Trophoblast cell (in vitro differentiated cells and primary cell): Measurements from ENCODE around the gene LRRC25. TPM values are rescaled to one million over a fixed set of nuclear protein-coding genes. Genes with fewer than 3 reads are reported as not detected.

Experiments used
- DNase-seq, 2 donors: peaks; one replicate each; pipeline ENCODE4 v3.0.0-alpha.2; 2016
- H2AFZ ChIP-seq: 2 replicates; pipeline ENCODE4 v1.6.1; 2013; ENCODE audit warnings: low read length, moderate library complexity, mild to moderate bottlenecking; ENCODE audit not compliant: insufficient read depth, poor library complexity
- H2AK5ac ChIP-seq: 2 replicates; pipeline ENCODE4 v1.6.1; 2013; ENCODE audit warnings: mild to moderate bottlenecking, low read length
- H2BK120ac ChIP-seq: 2 replicates; pipeline ENCODE4 v1.6.1; 2013; ENCODE audit warnings: low read length, mild to moderate bottlenecking, moderate library complexity; ENCODE audit not compliant: insufficient read depth, poor library complexity
- H2BK12ac ChIP-seq: 2 replicates; pipeline ENCODE4 v1.6.1; 2013; ENCODE audit warnings: mild to moderate bottlenecking, low read length, moderate library complexity
- H2BK5ac ChIP-seq: 2 replicates; pipeline ENCODE4 v1.6.1; 2013; ENCODE audit warnings: low read length, low read depth, moderate library complexity, mild to moderate bottlenecking; ENCODE audit not compliant: poor library complexity
- H3K14ac ChIP-seq: 2 replicates; pipeline ENCODE4 v1.6.1; 2013; ENCODE audit warnings: mild to moderate bottlenecking, low read length
- H3K18ac ChIP-seq: 2 replicates; pipeline ENCODE4 v1.6.1; 2013; ENCODE audit warnings: mild to moderate bottlenecking, low read length
- H3K23ac ChIP-seq: 2 replicates; pipeline ENCODE4 v1.6.1; 2013; ENCODE audit warnings: low read length
- H3K27ac ChIP-seq: 2 replicates; pipeline ENCODE4 v1.5.1; 2013; ENCODE audit warnings: low read depth, mild to moderate bottlenecking, inconsistent platforms, low read length, moderate library complexity
- H3K27me3 ChIP-seq: 2 replicates; pipeline ENCODE4 v1.6.1; 2013; ENCODE audit warnings: inconsistent platforms, mild to moderate bottlenecking, low read length, moderate library complexity; ENCODE audit not compliant: insufficient read depth
- H3K36me3 ChIP-seq, 2 experiments: 1 replicate in 1 of 2; 2 replicates in 1 of 2; pipeline ENCODE4 v1.6.1; 2013; ENCODE audit warnings: low read length in 2 of 2, mild to moderate bottlenecking in 2 of 2, moderate library complexity in 1 of 2; ENCODE audit not compliant: insufficient read depth in 2 of 2, control insufficient read depth in 1 of 2
- H3K4ac ChIP-seq: 2 replicates; pipeline ENCODE4 v1.6.1; 2013; ENCODE audit warnings: low read depth, mild to moderate bottlenecking, low read length, moderate library complexity
- H3K4me1 ChIP-seq, 2 experiments: 1 replicate in 1 of 2; 2 replicates in 1 of 2; pipeline ENCODE4 v1.6.1; 2013; ENCODE audit warnings: low read length in 2 of 2, mild to moderate bottlenecking in 2 of 2, moderate library complexity in 1 of 2; ENCODE audit not compliant: insufficient read depth in 2 of 2, control insufficient read depth in 1 of 2
- H3K4me2 ChIP-seq: 2 replicates; pipeline ENCODE4 v1.6.1; 2013; ENCODE audit warnings: inconsistent platforms, mild to moderate bottlenecking, low read length, moderate library complexity
- H3K4me3 ChIP-seq: 2 replicates; pipeline ENCODE4 v1.5.1; 2013; ENCODE audit warnings: mild to moderate bottlenecking, low read depth, low read length, inconsistent platforms
- H3K79me1 ChIP-seq: one replicate; pipeline ENCODE4 v1.6.1; 2013; ENCODE audit warnings: low read length
- H3K79me2 ChIP-seq: 2 replicates; pipeline ENCODE4 v1.6.1; 2013; ENCODE audit warnings: low read length, mild to moderate bottlenecking; ENCODE audit not compliant: control insufficient read depth, insufficient read depth, poor library complexity
- H3K9ac ChIP-seq: 2 replicates; pipeline ENCODE4 v1.6.1; 2013; ENCODE audit warnings: mild to moderate bottlenecking, low read length
- H3K9me3 ChIP-seq: 2 replicates; pipeline ENCODE4 v1.6.1; 2013; ENCODE audit warnings: low read depth, mild to moderate bottlenecking, control low read depth, inconsistent platforms, low read length; ENCODE audit not compliant: insufficient read depth
- H4K12ac ChIP-seq: 2 replicates; pipeline ENCODE4 v1.6.1; 2013; ENCODE audit warnings: low read depth, mild to moderate bottlenecking, low read length, moderate library complexity
- H4K8ac ChIP-seq: 2 replicates; pipeline ENCODE4 v1.6.1; 2013; ENCODE audit warnings: low read depth, mild to moderate bottlenecking, low read length, moderate library complexity
- H4K91ac ChIP-seq: one replicate; pipeline ENCODE4 v1.6.1; 2013; ENCODE audit warnings: low read depth, mild to moderate bottlenecking, low read length, moderate library complexity
- WGBS: extraction: QIAGEN DNeasy Blood & Tissue Kit; methylation state at CpG from one replicate; pipeline ENCODE4 v1.1.7; 2013; ENCODE audit warnings: missing lambda C conversion rate; ENCODE audit not compliant: insufficient read length, insufficient coverage; ENCODE audit errors: extremely low coverage; 5-methylcytosine and 5-hydroxymethylcytosine counted together
- polyA plus RNA-seq: library from polyadenylated mRNA; stranded (reverse); fragments of 200-250 nt; gene quantifications from 2 replicates; pipeline ENCODE4 v1.2.3, GENCODE V29; 2013

LRRC25 gene
- polyA plus RNA-seq: not detected in 2 replicates

DNA sequence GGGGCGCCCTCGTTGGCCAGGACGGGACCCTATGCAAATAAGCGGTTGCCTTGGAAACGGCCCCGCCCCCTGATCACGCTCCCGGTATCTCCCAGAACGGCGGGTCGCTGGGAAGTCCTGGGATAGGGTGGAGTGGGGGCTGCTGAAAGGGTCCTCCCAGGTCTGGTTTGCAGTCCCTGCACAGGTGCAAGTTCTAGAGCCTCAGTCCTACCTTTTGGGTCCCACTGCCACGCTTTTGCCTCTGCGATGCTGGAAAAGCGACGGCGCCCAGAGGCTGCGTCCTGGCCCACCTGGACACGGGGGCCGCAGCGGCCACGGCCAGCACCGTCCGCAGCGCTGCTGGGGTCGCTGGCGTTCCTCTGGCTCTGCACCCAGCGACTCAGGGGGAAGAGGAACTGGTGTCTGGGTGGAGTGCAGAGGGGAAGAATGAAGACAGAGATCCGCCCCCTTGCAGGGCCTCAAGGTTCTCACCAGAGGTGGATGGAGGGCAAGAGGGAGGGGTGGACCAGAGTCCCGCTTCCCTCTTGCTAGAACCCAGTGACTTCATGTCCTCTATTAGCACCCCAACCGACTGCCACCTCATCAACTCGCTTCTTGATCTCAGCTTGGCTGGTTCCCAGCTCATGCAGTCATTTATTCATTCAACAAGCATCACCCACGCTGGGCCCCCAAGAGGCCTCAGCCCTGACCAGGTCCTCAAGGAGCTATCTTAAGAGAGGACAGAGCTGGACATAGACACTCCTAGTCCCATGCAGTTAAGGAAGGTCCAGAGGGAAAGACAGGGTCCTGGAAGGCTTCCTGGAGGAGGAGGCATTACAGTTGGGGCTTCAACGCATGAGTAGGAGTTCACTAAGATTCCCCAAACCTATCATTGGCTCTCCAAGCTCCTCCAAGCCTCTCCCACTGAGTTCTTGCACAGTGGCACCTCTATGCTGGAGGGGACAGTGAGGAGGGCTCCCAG lies at the start of gene LRRC25:
Gene LRRC25 (minus strand): TSS at position 381 of the 961 bp plus-strand sequence. CDS start 659 bp downstream, outside the sequence.
- H3K79me1 ChIP-seq: no peaks in the 10 kb centered on the region

GRCh38 chr19:18446811-18447359 lies 49.5 kb upstream of the LRRC25 start:
- Histone ChIP-seq H3K23ac (no peak overlapping the region), H3K18ac (peak overlapping the region; percentile 78), H2AK5ac (no peak overlapping the region), H2BK12ac (peak overlapping the region; percentile 84), H3K4ac (no peak overlapping the region), H3K9me3 (peaks cover 5% of the 10 kb centered on the region), H3K79me2 (peaks cover 6% of the 10 kb centered on the region), H2BK120ac (peak overlapping the region; percentile 88), H3K4me1 (peaks cover 34 to 35% of the 10 kb centered on the region in 2 experiments), H3K4me2 (peak overlapping the region; percentile 22), H3K27me3 (no peaks in the 10 kb centered on the region), H3K79me1 (peaks cover 15% of the 10 kb centered on the region), H4K8ac (peak overlapping the region; percentile 75), H3K14ac (peak overlapping the region; percentile 85), H4K12ac (peak overlapping the region; percentile 12), H3K27ac (peak overlapping the region; percentile 85), H2BK5ac (peak overlapping the region; percentile 81), H4K91ac (peak overlapping the region; percentile 98), H3K9ac (no peak overlapping the region), H3K36me3 (peaks cover 59 to 60% of the 10 kb centered on the region in 2 experiments), H2AFZ (no peak overlapping the region), H3K4me3 (no peak overlapping the region)
- peak; percentile 82 to 84 for DNase-seq
- WGBS: no CpG with 5 or more reads among the region's 12 CpGs

More for the DNA sequence above, at the start of gene LRRC25:
- Histone ChIP-seq H3K36me3 (no peaks in the 10 kb centered on the region), H4K8ac (no peak within 1 kb of the TSS), H4K91ac (no peak within 1 kb of the TSS), H3K9me3 (no peaks in the 10 kb centered on the region), H3K18ac (no peak within 1 kb of the TSS), H3K4me3 (no peak within 1 kb of the TSS), H3K4ac (no peak within 1 kb of the TSS), H3K4me1 (peaks cover 0 to 2% of the 10 kb centered on the region in 2 experiments), H2AK5ac (no peak within 1 kb of the TSS), H3K23ac (no peak within 1 kb of the TSS), H3K14ac (no peak within 1 kb of the TSS), H3K9ac (no peak within 1 kb of the TSS), H2AFZ (no peak within 1 kb of the TSS), H3K4me2 (no peak within 1 kb of the TSS), H4K12ac (no peak within 1 kb of the TSS), H3K27ac (no peak within 1 kb of the TSS), H2BK120ac (no peak within 1 kb of the TSS), H3K79me2 (no peaks in the 10 kb centered on the region), H2BK12ac (no peak within 1 kb of the TSS), H2BK5ac (no peak within 1 kb of the TSS), H3K27me3 (no peaks in the 10 kb centered on the region)
- DNase-seq: peak in 1 of 2 donors; percentile 22
- WGBS: no CpG with 5 or more reads among the region's 33 CpGs

- H3K9ac ChIP-seq: no peak overlapping the region
- H3K18ac ChIP-seq: peak overlapping the region; percentile 31
- peaks cover 30 to 36% of the 10 kb centered on the region in 2 experiments for H3K4me1 ChIP-seq
- H2BK5ac ChIP-seq: peak overlapping the region; percentile 35
- peak overlapping the region; percentile 47 for H2BK12ac ChIP-seq
- H3K36me3 ChIP-seq: peaks cover 55 to 57% of the 10 kb centered on the region in 2 experiments
- H3K79me1 ChIP-seq: peaks cover 15% of the 10 kb centered on the region
- H3K9me3 ChIP-seq: peaks cover 5% of the 10 kb centered on the region
- no peak for DNase-seq
- H2AFZ ChIP-seq: no peak overlapping the region
- no peak overlapping the region for H3K4me3 ChIP-seq
- H4K12ac ChIP-seq: peak overlapping the region; percentile 12
- peaks cover 6% of the 10 kb centered on the region for H3K79me2 ChIP-seq
- no peak overlapping the region for H3K23ac ChIP-seq
- H3K14ac ChIP-seq: peak overlapping the region; percentile 46
- peak overlapping the region; percentile 78 for H4K91ac ChIP-seq
- H2AK5ac ChIP-seq: peak overlapping the region; percentile 21
- H3K4ac ChIP-seq: peak overlapping the region; percentile 42
- H3K4me2 ChIP-seq: peak overlapping the region; percentile 22
- H2BK120ac ChIP-seq: peak overlapping the region; percentile 69
- H3K27me3 ChIP-seq: no peaks in the 10 kb centered on the region
- WGBS: no CpG with 5 or more reads among the region's 34 CpGs
- H3K27ac ChIP-seq: peak overlapping the region; percentile 85
- peak overlapping the region; percentile 70 for H4K8ac ChIP-seq
Observed at GRCh38 chr19:18446145-18446810, 48.9 kb upstream of the LRRC25 start.
